COLO668 (cell line): ENCODE results near the gene STON2.

Source experiments
- DNase-seq: peaks from one replicate; lab custom pipeline; 2025; ENCODE audit not compliant: unreplicated experiment; lab: John Stamatoyannopoulos, UW

Gene STON2

DNA sequence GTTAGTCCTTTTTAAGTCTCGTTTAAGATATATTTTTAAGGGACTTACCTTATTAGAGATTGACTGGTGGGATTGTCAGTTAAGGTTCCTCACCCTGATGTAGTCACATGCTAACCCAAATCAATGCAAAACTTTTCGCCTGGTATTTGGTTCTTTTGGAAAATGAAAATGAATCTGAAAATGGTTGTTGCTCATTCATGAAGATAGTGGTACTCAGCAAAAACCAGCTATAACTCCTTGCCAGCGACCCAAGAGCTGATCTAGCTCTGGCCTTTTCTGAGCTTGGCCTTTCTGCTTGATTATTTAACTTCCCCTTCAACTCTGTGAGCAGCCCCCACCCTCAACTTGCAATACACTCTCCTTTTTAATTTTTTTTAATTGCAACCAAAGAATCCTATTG, 94.4 kb downstream of the STON2 start:
- DNase-seq, result no peak

GRCh38 chr14:81305065-81305464, 95.1 kb downstream of the STON2 start:
- DNase-seq, result no peak

- DNase-seq, result peak; percentile 95
These were observed 96.7 kb downstream of the STON2 start for GRCh38 chr14:81303258-81303935.

- peak; percentile 49 for DNase-seq
These were observed 97.5 kb downstream of the STON2 start for GRCh38 chr14:81302638-81303037.

GRCh38 chr14:81301813-81302212, 98.3 kb downstream of the STON2 start:
- DNase-seq, result no peak

DNA sequence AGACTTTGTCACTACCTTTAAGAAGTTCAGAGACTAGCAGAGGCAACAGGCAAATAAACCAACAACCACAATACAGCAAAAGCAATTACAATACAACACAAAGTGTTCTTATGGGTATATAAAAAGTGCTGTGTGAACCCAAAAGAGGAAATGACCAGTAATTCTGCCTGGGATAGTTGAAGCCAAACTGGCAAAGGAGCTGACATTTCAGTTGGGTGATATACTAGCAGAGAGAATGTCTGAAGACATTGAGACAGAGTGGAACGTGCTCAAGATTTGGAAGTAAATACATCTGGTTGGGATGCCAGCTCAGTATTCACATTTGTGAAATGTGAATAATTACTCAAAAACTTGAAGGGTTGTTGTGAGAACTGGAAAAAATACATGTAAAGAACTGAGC, 98.8 kb downstream of the STON2 start:
- DNase-seq, result no peak

DNA sequence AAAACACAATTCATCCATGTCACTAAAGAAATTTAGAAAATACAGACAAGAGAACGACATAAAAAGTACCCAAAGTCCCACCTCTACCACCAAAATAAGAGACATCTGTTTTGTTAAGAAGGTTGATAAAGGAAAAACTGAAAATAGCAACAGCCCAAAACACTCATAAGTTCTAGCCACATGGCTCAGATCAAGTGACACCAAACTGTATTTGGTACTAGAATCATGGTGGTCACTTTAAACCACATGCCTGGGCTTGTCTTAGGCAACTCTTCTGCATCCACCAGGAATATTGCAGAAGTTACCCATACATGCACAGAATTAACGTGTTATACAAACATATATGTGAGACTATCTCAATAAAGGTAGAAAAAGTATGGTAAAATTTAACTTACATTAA, 101.2 kb downstream of the STON2 start:
- DNase-seq, result no peak

DNA sequence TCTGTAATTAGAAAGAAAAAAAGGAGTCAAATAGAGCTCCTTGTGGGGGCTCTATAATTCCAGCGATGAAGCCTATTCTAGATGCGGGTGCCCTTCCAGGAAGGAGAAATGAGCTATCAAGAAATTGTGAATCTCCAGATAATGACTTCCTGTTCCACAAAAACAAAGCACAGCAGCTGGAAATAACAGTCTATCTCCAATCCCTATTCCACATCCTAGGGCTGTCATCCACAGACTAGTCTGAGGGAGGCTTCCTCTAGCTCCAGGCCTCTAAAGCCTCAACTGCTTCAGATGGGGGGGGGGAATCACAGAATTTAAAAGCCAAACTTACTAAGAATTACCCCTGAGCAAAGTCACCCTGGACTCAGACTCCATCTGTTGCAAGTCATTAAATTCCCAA, 102.0 kb downstream of the STON2 start:
- DNase-seq, result no peak

DNA sequence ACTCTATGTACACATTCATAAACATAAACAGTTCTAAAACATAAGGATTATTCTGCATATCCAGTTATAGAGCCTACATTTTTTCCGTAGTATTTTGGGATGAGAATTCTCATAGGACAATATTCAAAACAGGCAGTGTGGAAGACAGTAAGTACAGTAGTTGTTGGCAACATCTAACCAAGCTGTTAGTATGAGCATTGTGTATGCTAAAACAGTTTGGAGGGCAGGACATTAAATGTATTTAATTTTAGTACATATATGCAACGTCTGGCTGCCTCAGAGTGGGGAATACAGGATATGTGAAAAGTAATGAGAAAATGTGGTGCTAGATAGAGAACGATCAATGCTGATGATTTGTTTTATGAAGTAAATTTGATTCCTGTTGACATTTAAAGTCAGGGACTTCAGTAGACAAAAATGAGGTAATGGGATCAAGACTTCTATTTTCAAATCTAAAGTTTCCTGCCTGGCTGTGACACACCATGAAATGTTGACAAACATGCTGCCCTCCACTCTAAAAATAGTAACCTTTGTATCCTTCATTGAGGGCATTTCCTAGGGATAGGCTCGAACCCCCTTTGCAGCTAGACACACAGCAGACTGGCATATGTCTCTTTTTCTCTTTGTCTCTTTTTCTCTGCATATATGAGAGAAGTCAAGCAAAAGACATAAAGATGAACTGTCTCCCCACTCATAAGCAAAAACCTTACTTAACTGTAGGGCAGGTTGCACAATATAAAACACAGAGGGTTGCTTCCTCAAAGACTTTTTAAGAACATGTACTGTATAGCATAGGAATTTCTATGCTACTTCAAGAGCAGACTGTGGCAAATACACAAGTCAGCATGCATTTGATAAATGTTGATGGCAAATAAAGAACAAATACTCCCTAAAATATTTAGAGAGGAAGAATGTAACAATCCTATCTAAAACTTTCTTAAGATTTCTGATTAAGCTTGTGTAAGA, 103.9 kb downstream of the STON2 start:
- DNase-seq, result no peak

DNA sequence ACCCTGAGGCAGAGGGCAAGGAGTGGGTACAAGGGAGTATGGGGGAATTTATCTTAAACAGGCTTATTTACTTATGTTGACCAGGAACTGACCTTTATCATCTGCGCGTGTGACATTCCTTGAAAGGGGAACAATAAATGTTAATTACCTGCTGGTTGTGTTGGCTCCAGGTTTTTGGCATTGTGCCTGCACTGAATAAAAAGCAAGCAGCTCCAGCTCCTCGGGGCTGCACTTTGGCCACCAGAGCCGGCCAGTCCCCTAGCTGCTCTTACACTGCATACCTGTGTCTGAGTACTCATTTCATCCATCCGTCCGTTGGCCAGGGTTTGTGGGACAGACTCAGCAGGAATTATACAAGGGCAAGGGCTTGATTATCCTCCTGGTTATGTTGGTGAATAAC, 110.6 kb downstream of the STON2 start:
- DNase-seq, result no peak

DNA sequence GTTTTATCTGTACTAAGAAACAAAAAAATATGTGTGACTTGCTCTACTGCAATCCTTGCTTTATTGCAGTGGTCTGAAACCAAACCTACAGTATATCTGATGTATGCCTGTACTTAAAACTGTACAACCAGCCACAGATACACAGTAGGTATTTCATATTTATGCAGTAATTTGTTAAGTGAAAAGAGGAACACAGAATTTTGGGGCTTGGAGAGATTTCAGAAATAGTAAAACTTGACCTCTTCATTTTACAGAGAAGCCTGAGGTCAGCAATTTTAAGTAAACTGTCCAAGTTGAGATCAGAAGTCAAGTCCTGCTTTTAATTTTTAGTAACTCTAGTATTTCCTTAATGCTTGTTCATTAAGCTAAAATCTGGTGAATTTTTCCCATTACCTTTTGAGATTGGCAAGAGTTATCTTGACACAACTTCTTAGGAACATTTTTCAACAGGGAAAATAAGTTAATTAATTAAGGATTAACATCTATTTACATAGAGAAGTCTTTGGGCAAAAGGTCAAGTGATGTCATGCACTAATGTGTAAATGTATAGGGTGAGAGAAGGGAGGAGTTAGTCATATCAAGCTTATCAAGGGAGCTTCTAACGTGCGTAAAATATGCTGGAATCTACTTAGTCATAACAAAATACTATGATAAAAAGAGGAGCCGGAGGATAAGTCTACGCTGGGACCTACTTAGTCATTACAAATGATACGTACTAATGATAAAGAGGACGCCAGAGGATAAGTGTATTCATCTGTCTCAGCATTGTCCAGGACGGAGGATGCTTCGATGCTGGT, 113.4 kb downstream of the STON2 start:
- DNase-seq, result no peak

GRCh38 chr14:81285245-81285644, 114.9 kb downstream of the STON2 start:
- DNase-seq, result no peak

GRCh38 chr14:81281332-81281731, 118.8 kb downstream of the STON2 start:
- DNase-seq, result no peak

- DNase-seq, result no peak
These were observed 119.9 kb downstream of the STON2 start for GRCh38 chr14:81280136-81280791.

DNA sequence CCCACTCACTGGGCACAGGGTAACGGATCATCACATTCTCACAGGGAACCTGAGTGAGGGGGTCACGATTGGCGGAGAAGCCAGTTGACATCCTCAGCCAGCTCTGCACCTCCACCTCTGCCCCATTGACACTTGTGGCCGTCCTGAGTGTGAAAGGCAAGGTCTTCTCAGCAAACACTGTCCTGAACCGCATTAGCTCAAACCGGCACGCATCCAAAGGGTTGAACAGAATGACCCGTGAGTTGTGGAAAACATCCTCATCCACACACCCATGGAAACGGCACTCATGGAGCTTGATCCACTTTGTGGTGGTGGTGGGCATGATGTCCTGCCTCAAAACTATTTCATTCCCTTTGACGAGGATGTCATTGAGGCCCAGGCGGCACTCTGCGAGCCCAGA, 123.0 kb downstream of the STON2 start:
- DNase-seq, result no peak

DNA sequence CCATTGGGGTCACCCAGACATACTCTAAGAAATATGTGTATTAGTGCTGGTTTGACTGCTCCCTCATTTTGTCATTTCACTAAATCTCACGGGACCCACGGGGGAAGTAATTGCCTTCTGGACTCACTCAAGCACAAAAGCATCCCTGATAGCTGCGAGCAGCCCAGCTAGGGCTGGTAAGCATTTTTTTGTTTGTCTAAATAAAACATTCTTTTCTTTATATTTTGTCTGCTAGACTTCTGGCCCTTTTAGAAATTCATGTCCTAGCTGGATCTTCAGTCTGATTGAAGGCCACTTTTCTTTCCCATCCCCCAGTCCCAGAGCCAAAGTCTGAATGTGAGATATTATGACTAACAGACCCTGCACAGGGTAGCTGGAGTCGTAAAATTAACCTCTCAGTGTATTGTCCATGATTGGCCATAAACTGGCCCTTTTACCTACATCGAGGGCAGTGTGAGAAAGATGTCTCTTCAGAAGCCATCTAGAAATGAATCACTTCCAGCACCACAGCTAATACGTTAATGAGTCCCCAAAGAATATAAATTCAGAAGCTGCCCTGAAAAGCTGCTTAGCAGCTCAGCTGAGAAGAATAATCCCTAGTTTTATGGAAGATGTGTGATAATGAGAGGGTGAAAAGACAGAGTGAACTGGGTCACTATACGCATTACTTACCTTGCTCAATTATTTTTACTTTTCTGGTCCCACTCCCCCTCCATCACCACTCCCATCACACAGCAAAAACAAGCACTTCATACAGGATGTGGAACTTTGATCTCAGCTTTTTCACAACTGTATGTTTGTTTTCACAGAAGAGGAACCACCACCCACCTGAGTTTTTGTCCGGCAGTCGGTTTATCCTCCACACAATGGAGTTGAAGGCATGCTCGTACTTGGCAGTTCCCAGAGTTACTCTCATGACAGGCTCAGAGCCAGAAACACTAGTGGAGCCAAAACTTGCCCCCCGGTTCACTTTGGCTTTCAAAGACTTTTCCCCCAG, 123.8 kb downstream of the STON2 start:
- no peak for DNase-seq

- no peak for DNase-seq
These were observed 124.6 kb downstream of the STON2 start for GRCh38 chr14:81275305-81276072.

DNA sequence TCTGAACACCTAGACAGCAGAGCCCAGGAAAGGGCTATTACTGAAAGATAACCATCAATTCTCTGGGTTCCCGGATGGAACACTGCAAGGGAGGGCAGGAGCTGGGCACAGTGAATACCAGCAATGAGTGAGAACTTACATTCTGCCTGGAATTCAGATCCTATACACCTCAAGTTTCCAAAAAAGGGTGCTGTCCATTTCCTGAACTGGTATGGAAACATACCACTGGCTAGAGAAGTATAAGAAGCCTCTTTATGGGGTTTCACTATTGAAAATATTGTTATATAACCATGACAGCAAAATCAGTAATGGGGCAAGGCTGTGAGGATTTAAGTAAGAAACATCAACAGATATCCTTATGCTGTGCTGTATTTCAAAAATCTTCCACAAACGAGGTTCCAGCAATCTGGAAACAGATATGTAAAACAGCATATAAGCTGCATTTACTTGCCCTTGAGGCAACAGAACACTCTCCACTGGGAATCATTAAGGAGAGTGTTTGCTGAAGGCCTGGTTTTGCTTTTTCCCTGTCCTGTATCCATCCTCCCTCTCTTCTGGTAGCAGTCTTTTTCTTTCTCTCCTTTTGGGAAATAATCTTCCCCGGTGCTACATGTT, 126.1 kb downstream of the STON2 start:
- no peak for DNase-seq

GRCh38 chr14:81273521-81273920, 126.6 kb downstream of the STON2 start:
- DNase-seq, result no peak
